AG04449 (cell line): ENCODE measurements around the gene DNASE1L2.
A peak's percentile ranks its signal among the peaks of the same experiment; 100 is the strongest.

Source experiments
- CTCF ChIA-PET: fragments of 350-600 bp; formaldehyde crosslinking; extraction: SDS; loops from one replicate; lab custom pipeline; 2021; ENCODE audit warnings: antibody characterized with exemption; lab: Yijun Ruan, JAX
- POLR2A ChIA-PET: fragments of 400-600, 350-600 bp; formaldehyde crosslinking; extraction: SDS; loops from one replicate; lab custom pipeline; 2020; ENCODE audit warnings: antibody characterized with exemption, inconsistent platforms; lab: Yijun Ruan, JAX
- DNase-seq: peaks from one replicate; pipeline ENCODE4 v3.0.0-alpha.2; 2010; ENCODE audit warnings: low read depth, low spot score
- H3K4me3 ChIP-seq: 2 replicates; pipeline ENCODE4 v1.5.1; 2011; ENCODE audit warnings: low read depth, mild to moderate bottlenecking, control low read depth, low read length
- CTCF ChIP-seq: IDR thresholded peaks from one replicate; pipeline ENCODE4 v1.5.1; 2011; ENCODE audit warnings: mild to moderate bottlenecking, moderate library complexity, low read length, control low read depth, inconsistent platforms; ENCODE audit not compliant: insufficient read depth; ENCODE audit errors: missing control alignments

Gene DNASE1L2

GRCh38 chr16:2190002-2190658, 46.1 kb upstream of the DNASE1L2 start:
- H3K4me3 ChIP-seq = no peak overlapping the region
- no peak for TF ChIP-seq CTCF
- DNase-seq = no peak
- ChIA-PET POLR2A (interaction anchor here (1.0 kb wide), 2 partner anchors 35 to 225 kb away, joined by 3 read pairs; partner anchors contain the start of genes RPS2 and TRAF7), CTCF (no interaction called here)

GRCh38 chr16:2190659-2191445, 45.4 kb upstream of the DNASE1L2 start:
- no peak overlapping the region for H3K4me3 ChIP-seq
- ChIA-PET POLR2A (interaction anchor here (1.0 kb wide), 2 partner anchors 35 to 226 kb away, joined by 3 read pairs; partner anchors contain the start of genes RPS2 and TRAF7), CTCF (no interaction called here)
- no peak for TF ChIP-seq CTCF
- DNase-seq = no peak

GRCh38 chr16:2191446-2191706, 44.9 kb upstream of the DNASE1L2 start:
- TF ChIP-seq CTCF = no peak
- ChIA-PET POLR2A (no interaction called here), CTCF (no interaction called here)
- DNase-seq = no peak
- no peak overlapping the region for H3K4me3 ChIP-seq

- H3K4me3 ChIP-seq = no peak overlapping the region
- ChIA-PET CTCF (interaction anchor here (1.6 to 2.1 kb wide), 4 partner anchors 9 to 57 kb away, joined by 3 to 10 read pairs (median 6); partner anchors contain the start of gene ECI1), POLR2A (interaction anchor here (0.6 to 1.9 kb wide), 2 partner anchors 11 to 39 kb away, joined by 3 to 11 read pairs; partner anchors contain the start of gene TRAF7)
- TF ChIP-seq CTCF = no peak
- DNase-seq = no peak
Observed at GRCh38 chr16:2194166-2194834, 41.9 kb upstream of the DNASE1L2 start.

- DNase-seq = no peak
- CTCF ChIA-PET = interaction anchor here (1.6 to 2.1 kb wide), 4 partner anchors 9 to 57 kb away, joined by 3 to 10 read pairs (median 6); partner anchors contain the start of gene ECI1
- no peak overlapping the region for H3K4me3 ChIP-seq
Observed at GRCh38 chr16:2194852-2195321, 41.4 kb upstream of the DNASE1L2 start.

More at GRCh38 chr16:2194852-2195321, 41.4 kb upstream of the DNASE1L2 start:
- POLR2A ChIA-PET = interaction anchor here (0.6 to 1.9 kb wide), 2 partner anchors 11 to 40 kb away, joined by 3 to 11 read pairs; partner anchors contain the start of gene TRAF7
- peak; percentile 28 for TF ChIP-seq CTCF
